OCI-LY3 (cell line): Measurements from ENCODE around the gene TNK1.
"Not testable (repeated sequence)": the region's sequence is repeated elsewhere in the genome, so short reads cannot be mapped to it uniquely, and the experiment has no call there.

Experiments
- H2AFZ ChIP-seq: fragments of 200-600, 300-600 bp; shearing (Covaris generic); 2 replicates; pipeline ENCODE4 v1.6.0; 2014; ENCODE audit warnings: antibody characterized with exemption, low read depth, low read length
- H3K27ac ChIP-seq: fragments of 200-600, 300-600 bp; sonication (generic); 2 replicates; pipeline ENCODE4 v1.5.1; 2014; ENCODE audit warnings: mild to moderate bottlenecking, low read length, moderate library complexity, mixed read lengths
- H3K27me3 ChIP-seq: fragments of 200-600, 300-600 bp; sonication (generic); 2 replicates; pipeline ENCODE4 v1.6.1; 2014; ENCODE audit warnings: low read depth, low read length, mixed read lengths
- H3K36me3 ChIP-seq: fragments of 200-600, 300-600 bp; sonication (generic); replicated peaks from 2 replicates; pipeline ENCODE3; 2014; ENCODE audit warnings: low read depth, low read length, mixed read lengths
- H3K4me1 ChIP-seq: fragments of 300-600, 200-600 bp; sonication (generic); 2 replicates; pipeline ENCODE4 v1.6.1; 2014; ENCODE audit warnings: low read length, mixed read lengths
- H3K4me2 ChIP-seq: fragments of 200-600, 300-600 bp; sonication (generic); 2 replicates; pipeline ENCODE4 v1.6.1; 2014; ENCODE audit warnings: low read length, mixed read lengths
- H3K4me3 ChIP-seq: fragments of 300-600, 200-600 bp; sonication (generic); 2 replicates; pipeline ENCODE4 v1.5.1; 2014; ENCODE audit warnings: antibody characterized with exemption, mild to moderate bottlenecking, low read length, moderate library complexity
- H3K79me2 ChIP-seq: fragments of 300-600, 200-600 bp; shearing (Covaris generic); 2 replicates; pipeline ENCODE4 v1.6.1; 2014; ENCODE audit warnings: mild to moderate bottlenecking, low read length, mixed read lengths
- H3K9ac ChIP-seq: fragments of 300-600, 200-600 bp; shearing (Covaris generic); 2 replicates; pipeline ENCODE4 v1.6.0; 2014; ENCODE audit warnings: mild to moderate bottlenecking, low read length, moderate library complexity
- H3K9me3 ChIP-seq: fragments of 200-600, 300-600 bp; shearing (Covaris generic); 2 replicates; pipeline ENCODE4 v1.6.1; 2014; ENCODE audit warnings: low read length, mixed read lengths; ENCODE audit not compliant: insufficient read depth
- H4K20me1 ChIP-seq: fragments of 200-600, 300-600 bp; sonication (generic); 2 replicates; pipeline ENCODE4 v1.6.1; 2016; ENCODE audit warnings: low read length, mixed read lengths; ENCODE audit not compliant: insufficient read depth
- CTCF ChIP-seq: fragments of 200-600, 300-600 bp; sonication (generic); IDR thresholded peaks from 2 replicates; pipeline ENCODE4 v1.5.1; 2014; ENCODE audit warnings: antibody characterized with exemption, low read length, low read depth
- EZH2phosphoT487 ChIP-seq: fragments of 200-600 bp; shearing (Covaris generic); IDR thresholded peaks from 2 replicates; pipeline ENCODE4 v1.6.1; 2018; ENCODE audit warnings: antibody characterized with exemption, mixed run types, low read depth

TNK1 gene

GRCh38 chr17:7363311-7363710 lies 17.6 kb upstream of the TNK1 start:
- Histone ChIP-seq H4K20me1 (no peaks in the 10 kb centered on the region), H3K9me3 (no peaks in the 10 kb centered on the region), H3K36me3 (no peaks in the 10 kb centered on the region), H3K4me2 (no peak overlapping the region), H3K4me3 (no peak overlapping the region), H3K27me3 (no peaks in the 10 kb centered on the region), H3K9ac (no peak overlapping the region), H3K27ac (no peak overlapping the region), H2AFZ (no peak overlapping the region), H3K4me1 (no peaks in the 10 kb centered on the region), H3K79me2 (no peaks in the 10 kb centered on the region)
- no peak for TF ChIP-seq EZH2phosphoT487
- no peak for TF ChIP-seq CTCF

- not testable (repeated sequence) for H4K20me1 ChIP-seq, H3K27me3 ChIP-seq, H3K79me2 ChIP-seq, H3K9ac ChIP-seq, H3K36me3 ChIP-seq, H3K27ac ChIP-seq, H2AFZ ChIP-seq, H3K4me2 ChIP-seq, H3K4me1 ChIP-seq, H3K4me3 ChIP-seq, H3K9me3 ChIP-seq
Observed at GRCh38 chr17:7365963-7366362, 14.9 kb upstream of the TNK1 start.

GRCh38 chr17:7367083-7367482 lies 13.8 kb upstream of the TNK1 start:
- Histone ChIP-seq H3K27ac (no peak overlapping the region), H3K36me3 (no peaks in the 10 kb centered on the region), H4K20me1 (no peaks in the 10 kb centered on the region), H3K9me3 (no peaks in the 10 kb centered on the region), H3K79me2 (no peaks in the 10 kb centered on the region), H3K9ac (no peak overlapping the region), H3K4me1 (no peaks in the 10 kb centered on the region), H3K4me2 (no peak overlapping the region), H3K4me3 (no peak overlapping the region), H3K27me3 (peaks cover 6% of the 10 kb centered on the region; the same call in 1 of the 2 replicates), H2AFZ (no peak overlapping the region)
- no peak for TF ChIP-seq CTCF
- TF ChIP-seq EZH2phosphoT487: no peak

- Histone ChIP-seq H3K27me3 (peaks cover 6% of the 10 kb centered on the region; the same call in 1 of the 2 replicates), H3K4me1 (no peaks in the 10 kb centered on the region)
Observed at GRCh38 chr17:7367918-7368598, 12.8 kb upstream of the TNK1 start.

GRCh38 chr17:7368599-7368994 lies 12.3 kb upstream of the TNK1 start:
- not testable (repeated sequence) for H3K27ac ChIP-seq, H4K20me1 ChIP-seq, H3K36me3 ChIP-seq

More at GRCh38 chr17:7367918-7368598, 12.8 kb upstream of the TNK1 start:
- Histone ChIP-seq H4K20me1 (no peaks in the 10 kb centered on the region), H3K9ac (no peak overlapping the region), H2AFZ (no peak overlapping the region), H3K4me3 (no peak overlapping the region), H3K27ac (no peak overlapping the region), H3K9me3 (no peaks in the 10 kb centered on the region), H3K36me3 (no peaks in the 10 kb centered on the region), H3K4me2 (no peak overlapping the region), H3K79me2 (no peaks in the 10 kb centered on the region)
- TF ChIP-seq EZH2phosphoT487 (no peak), CTCF (no peak)

More at GRCh38 chr17:7368599-7368994, 12.3 kb upstream of the TNK1 start:
- not testable (repeated sequence) for H3K4me1 ChIP-seq, H3K79me2 ChIP-seq, H3K27me3 ChIP-seq, H3K9me3 ChIP-seq, H3K4me3 ChIP-seq, H2AFZ ChIP-seq, H3K9ac ChIP-seq, H3K4me2 ChIP-seq
